Measurements from ENCODE around the gene KRTAP4-12.
"Not testable (repeated sequence)": the region's sequence is repeated elsewhere in the genome, so short reads cannot be mapped to it uniquely, and the experiment has no call there.

The KRTAP4-12 gene

DNA sequence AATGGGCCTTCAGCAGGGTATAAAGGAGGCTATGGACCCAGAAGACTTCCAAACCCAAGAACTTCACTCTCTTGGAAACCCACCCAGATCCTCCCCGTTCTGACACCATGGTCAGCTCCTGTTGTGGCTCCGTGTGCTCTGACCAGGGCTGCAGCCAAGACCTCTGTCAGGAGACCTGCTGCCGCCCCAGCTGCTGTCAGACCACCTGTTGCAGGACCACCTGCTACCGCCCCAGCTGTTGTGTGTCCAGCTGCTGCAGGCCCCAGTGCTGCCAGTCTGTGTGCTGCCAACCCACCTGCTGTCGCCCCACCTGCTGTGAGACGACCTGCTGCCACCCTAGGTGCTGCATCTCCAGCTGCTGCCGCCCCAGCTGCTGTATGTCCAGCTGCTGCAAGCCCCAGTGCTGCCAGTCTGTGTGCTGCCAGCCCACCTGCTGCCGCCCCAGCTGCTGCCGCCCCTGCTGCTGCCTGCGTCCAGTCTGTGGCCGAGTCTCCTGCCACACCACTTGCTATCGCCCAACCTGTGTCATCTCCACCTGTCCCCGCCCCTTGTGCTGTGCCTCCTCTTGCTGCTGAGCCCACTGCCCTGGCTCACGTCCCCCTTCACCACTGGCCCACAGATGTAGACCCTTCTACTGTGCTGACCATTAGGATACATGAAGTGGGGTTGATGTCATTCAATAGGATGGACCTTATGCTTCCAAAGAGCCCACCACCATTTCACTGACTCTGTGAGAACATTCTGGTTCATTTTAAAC lies 39.7 kb downstream of the KRTAP4-12 start, which contains the start of gene KRTAP4-7:
TSS of gene KRTAP4-7 (plus strand) at position 51 of the 757 bp plus-strand sequence. CDS start at position 108, 57 bp downstream.
- DNase-seq: not testable (repeated sequence)

- not testable (repeated sequence) for DNase-seq
Measured at GRCh38 chr17:41083427-41083826, 40.6 kb downstream of the KRTAP4-12 start.

GRCh38 chr17:41082626-41083025 lies 41.4 kb downstream of the KRTAP4-12 start:
- DNase-seq: no peak

DNA sequence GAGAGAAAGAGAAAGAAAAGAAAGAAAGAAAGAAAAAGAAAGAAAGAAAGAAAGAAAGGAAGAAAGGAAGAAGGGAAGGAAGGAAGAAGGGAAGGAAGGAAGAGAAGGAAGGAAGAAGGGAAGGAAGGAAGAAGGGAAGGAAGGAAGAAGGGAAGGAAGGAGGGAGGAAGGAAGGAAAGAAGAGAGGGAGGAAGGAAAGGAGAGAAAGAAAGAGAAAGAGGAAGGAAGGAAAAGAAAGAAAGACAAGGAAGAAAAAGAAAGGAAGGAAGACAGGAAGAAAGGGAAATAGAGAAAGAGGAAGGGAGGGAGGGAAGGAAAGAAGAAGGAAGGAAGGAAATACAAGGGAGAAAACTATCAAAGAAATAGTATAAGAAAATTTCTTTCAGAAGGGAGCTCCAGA lies 47.2 kb downstream of the KRTAP4-12 start:
- DNase-seq: no peak

GRCh38 chr17:41073676-41074075 lies 50.3 kb downstream of the KRTAP4-12 start:
- no peak for DNase-seq
